NB4 (cell line): ENCODE measurements around the gene NEK7.

Experiments used
- POLR2A ChIP-seq: IDR thresholded peaks from 2 replicates; pipeline ENCODE4 v1.6.1; 2011; ENCODE audit warnings: mild to moderate bottlenecking; ENCODE audit not compliant: insufficient read length; ENCODE audit errors: extremely low read depth
- TF ChIP-seq, protein P1 (sequence below): IDR thresholded peaks from one replicate; pipeline ENCODE4 v1.5.1; 2012; ENCODE audit warnings: low read depth, low read length

DNA sequence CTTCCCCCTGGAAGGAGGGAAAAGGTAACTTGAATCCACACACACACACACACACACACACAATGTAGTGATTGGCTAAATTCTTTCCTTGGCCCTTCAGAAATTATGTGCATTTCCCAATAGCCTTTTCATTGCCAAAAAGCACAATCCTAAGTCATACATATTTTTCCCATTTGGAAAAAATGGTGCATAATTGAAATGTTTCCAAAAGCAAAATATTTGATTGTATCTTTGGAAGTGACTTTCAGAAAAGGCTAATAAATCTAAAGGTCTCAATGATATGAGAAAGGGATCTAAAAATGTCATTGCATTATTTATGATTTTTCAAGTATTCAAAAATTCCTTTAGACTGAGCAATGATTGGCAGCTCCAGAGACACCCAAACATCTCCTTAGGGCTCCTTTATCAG is 43.5 kb upstream of the NEK7 start:
- TF ChIP-seq, protein P1, sequence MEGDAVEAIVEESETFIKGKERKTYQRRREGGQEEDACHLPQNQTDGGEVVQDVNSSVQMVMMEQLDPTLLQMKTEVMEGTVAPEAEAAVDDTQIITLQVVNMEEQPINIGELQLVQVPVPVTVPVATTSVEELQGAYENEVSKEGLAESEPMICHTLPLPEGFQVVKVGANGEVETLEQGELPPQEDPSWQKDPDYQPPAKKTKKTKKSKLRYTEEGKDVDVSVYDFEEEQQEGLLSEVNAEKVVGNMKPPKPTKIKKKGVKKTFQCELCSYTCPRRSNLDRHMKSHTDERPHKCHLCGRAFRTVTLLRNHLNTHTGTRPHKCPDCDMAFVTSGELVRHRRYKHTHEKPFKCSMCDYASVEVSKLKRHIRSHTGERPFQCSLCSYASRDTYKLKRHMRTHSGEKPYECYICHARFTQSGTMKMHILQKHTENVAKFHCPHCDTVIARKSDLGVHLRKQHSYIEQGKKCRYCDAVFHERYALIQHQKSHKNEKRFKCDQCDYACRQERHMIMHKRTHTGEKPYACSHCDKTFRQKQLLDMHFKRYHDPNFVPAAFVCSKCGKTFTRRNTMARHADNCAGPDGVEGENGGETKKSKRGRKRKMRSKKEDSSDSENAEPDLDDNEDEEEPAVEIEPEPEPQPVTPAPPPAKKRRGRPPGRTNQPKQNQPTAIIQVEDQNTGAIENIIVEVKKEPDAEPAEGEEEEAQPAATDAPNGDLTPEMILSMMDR = no peak
- TF ChIP-seq POLR2A = no peak
